Cardiac muscle cell (in vitro differentiated cells and primary cell): Measurements from ENCODE around the gene PEX6. TPM values are rescaled to one million over a fixed set of nuclear protein-coding genes. Genes with fewer than 3 reads are reported as not detected.

Experiments used
- DNase-seq, 2 donors: peaks; one replicate each; pipeline versions ENCODE4 v3.0.0 to v3.0.0-alpha.2; 2010 to 2017; ENCODE audit warnings: low read depth in 1 of 2, low spot score in 1 of 2
- H3K27ac ChIP-seq: fragments of 200-600 bp; sonication (generic); 2 replicates; pipeline ENCODE4 v1.5.1; 2016
- H3K27me3 ChIP-seq: fragments of 200-600 bp; sonication (generic); 2 replicates; pipeline ENCODE4 v1.6.0; 2016; ENCODE audit warnings: control low read depth
- H3K36me3 ChIP-seq: fragments of 200-600 bp; sonication (generic); 2 replicates; pipeline ENCODE4 v1.5.1; 2016; ENCODE audit warnings: control low read depth
- H3K4me1 ChIP-seq: fragments of 200-600 bp; sonication (generic); 2 replicates; pipeline ENCODE4 v1.8.1; 2017; ENCODE audit warnings: low read depth, mild to moderate bottlenecking, mixed run types
- H3K4me3 ChIP-seq: fragments of 200-600 bp; sonication (generic); 2 replicates; pipeline ENCODE4 v1.5.1; 2016; ENCODE audit warnings: mild to moderate bottlenecking
- H3K9me3 ChIP-seq: fragments of 200-600 bp; sonication (generic); 2 replicates; pipeline ENCODE4 v1.5.1; 2017; ENCODE audit warnings: low read depth, mild to moderate bottlenecking, control low read depth
- CTCF ChIP-seq: IDR thresholded peaks from 2 replicates; pipeline ENCODE4 v1.5.1; 2012; ENCODE audit warnings: low read depth, mild to moderate bottlenecking, low read length
- polyA plus RNA-seq: library from polyadenylated mRNA; unstranded; fragments of >200 nt; fragmentation: Nextera tagmentation; extraction: Ambion mirVana; gene quantifications from 2 replicates; pipeline ENCODE4 v1.2.1, GENCODE V29; 2016
- total RNA-seq: library from RNA; depleted of rRNA; stranded (reverse); fragments of >200 nt; gene quantifications from 2 replicates; pipeline ENCODE4 v1.2.3, GENCODE V29; 2016

The PEX6 gene
- total and polyA plus RNA-seq, 2 experiments from 2014 or later: 21.3 to 52.0 TPM

DNA sequence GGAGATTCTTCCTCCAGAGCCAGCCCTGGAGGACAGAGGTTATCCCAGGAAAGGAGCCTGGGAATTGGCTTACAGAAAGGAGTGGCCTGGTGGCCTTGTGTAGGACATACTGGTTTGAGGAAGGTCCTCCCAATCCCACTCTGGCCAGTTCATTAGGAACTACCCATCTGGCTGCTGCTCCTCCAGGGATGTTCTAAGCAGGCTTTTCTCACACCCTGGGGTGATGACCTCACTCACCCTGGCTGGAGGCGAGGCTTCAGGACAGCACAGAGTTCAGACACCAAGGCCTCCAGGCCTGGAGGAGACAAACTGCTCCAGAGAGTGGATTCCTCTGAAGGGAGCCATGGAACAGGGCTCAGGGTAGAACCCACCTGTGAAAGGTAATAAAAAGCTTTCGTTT is 9.6 kb downstream of the PEX6 start:
- no peaks in the 10 kb centered on the region for H3K4me1 ChIP-seq
- H3K27ac ChIP-seq: no peak overlapping the region
- peaks cover 4% of the 10 kb centered on the region for H3K36me3 ChIP-seq
- no peak overlapping the region for H3K4me3 ChIP-seq
- H3K27me3 ChIP-seq: no peaks in the 10 kb centered on the region
- no peaks in the 10 kb centered on the region for H3K9me3 ChIP-seq
- TF ChIP-seq CTCF: no peak
- no peak for DNase-seq

- H3K27ac ChIP-seq: no peak overlapping the region
- H3K4me1 ChIP-seq: peaks cover 4% of the 10 kb centered on the region
- no peak for DNase-seq
- H3K9me3 ChIP-seq: no peaks in the 10 kb centered on the region
- peaks cover 4% of the 10 kb centered on the region for H3K36me3 ChIP-seq
- TF ChIP-seq CTCF: no peak
- no peaks in the 10 kb centered on the region for H3K27me3 ChIP-seq
- H3K4me3 ChIP-seq: no peak overlapping the region
Measured at GRCh38 chr6:42968783-42969182, 10.2 kb downstream of the PEX6 start.

DNA sequence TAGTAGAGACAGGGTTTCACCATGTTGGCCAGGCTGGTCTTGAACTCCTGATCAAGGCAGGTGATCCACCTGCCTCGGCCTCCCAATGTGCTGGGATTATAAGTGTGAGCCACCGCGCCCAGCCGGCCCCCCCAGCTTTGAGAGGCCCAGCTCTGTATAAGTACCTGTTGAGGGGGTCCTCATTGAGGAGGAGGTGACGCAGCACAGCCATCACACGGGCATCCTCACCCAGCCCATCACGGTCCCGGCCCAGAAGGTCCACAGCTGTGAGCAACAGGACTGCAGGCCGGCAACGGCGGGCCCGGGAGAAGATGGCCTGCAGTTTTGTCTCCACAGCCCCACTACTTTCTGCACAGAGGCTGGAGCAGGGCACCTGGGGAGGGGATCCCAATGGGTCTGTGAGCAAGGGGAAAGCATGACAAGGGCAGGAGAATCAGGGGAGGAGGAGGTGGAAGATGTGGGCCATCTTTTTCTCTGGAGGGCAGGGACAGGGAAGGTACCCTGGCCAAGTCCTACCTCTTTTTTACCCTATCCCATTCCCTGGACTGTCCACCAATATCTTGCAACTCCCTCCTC is 10.8 kb downstream of the PEX6 start:
- Histone ChIP-seq H3K27ac (no peak overlapping the region), H3K36me3 (peaks cover 4% of the 10 kb centered on the region), H3K4me1 (peaks cover 4% of the 10 kb centered on the region), H3K9me3 (no peaks in the 10 kb centered on the region), H3K4me3 (no peak overlapping the region), H3K27me3 (no peaks in the 10 kb centered on the region)
- TF ChIP-seq CTCF: no peak
- no peak for DNase-seq

DNA sequence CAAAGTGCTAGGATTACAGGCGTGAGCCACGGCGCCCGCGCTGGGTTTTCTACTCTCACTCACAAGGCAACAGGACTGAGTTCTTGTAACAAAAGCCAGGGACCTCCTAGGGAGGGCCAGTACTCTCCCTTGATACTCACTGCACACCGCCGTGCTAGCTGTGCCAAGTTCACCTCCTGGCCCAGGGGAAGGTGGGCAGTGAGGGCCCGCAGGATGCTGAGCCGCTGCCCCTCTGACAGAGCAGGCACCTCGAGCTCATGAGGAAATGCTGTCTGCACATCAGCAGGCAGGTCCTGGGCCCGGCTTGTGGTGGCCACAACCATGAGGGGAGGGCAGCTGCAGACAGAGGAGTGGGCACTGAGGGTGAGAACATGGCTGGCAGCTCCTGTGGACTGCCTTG is 11.8 kb downstream of the PEX6 start:
- no peak for TF ChIP-seq CTCF
- Histone ChIP-seq H3K36me3 (peaks cover 4% of the 10 kb centered on the region), H3K27me3 (no peaks in the 10 kb centered on the region), H3K4me1 (peaks cover 4% of the 10 kb centered on the region), H3K4me3 (no peak overlapping the region), H3K27ac (no peak overlapping the region), H3K9me3 (no peaks in the 10 kb centered on the region)
- no peak for DNase-seq

GRCh38 chr6:42966571-42966970 is 12.4 kb downstream of the PEX6 start:
- Histone ChIP-seq H3K27ac (no peak overlapping the region), H3K9me3 (no peaks in the 10 kb centered on the region), H3K27me3 (no peaks in the 10 kb centered on the region), H3K36me3 (peaks cover 4% of the 10 kb centered on the region), H3K4me3 (no peak overlapping the region), H3K4me1 (peaks cover 4% of the 10 kb centered on the region)
- no peak for DNase-seq
- no peak for TF ChIP-seq CTCF
